CD14-positive monocyte (primary cell): ENCODE measurements around the gene DLD. TPM values are rescaled to one million over a fixed set of nuclear protein-coding genes. Genes with fewer than 3 reads are reported as not detected.

Experiments
- DNase-seq, 3 donors: peaks; one replicate each; pipeline ENCODE4 v3.0.0-alpha.2; 2011 to 2022
- H2AFZ ChIP-seq: 2 replicates; pipeline ENCODE4 v1.6.0; 2012; ENCODE audit warnings: mild to moderate bottlenecking, low read depth, low read length, inconsistent platforms; ENCODE audit not compliant: insufficient read depth, poor library complexity, severe bottlenecking
- H3K27ac ChIP-seq, 2 donors: 1 replicate in 1 of 2; 2 replicates in 1 of 2; pipeline ENCODE4 v1.5.1; 2012 to 2013; ENCODE audit warnings: low read length in 2 of 2, control low read depth in 1 of 2, inconsistent platforms in 1 of 2, low read depth in 1 of 2, mild to moderate bottlenecking in 1 of 2
- H3K27me3 ChIP-seq, 2 donors: one replicate each; pipeline versions ENCODE4 v1.6.0 to v1.6.1; 2011 to 2013; ENCODE audit warnings: low read length in 2 of 2; ENCODE audit not compliant: control insufficient read depth in 2 of 2, insufficient read depth in 2 of 2
- H3K36me3 ChIP-seq, 2 donors: replicated peaks in 1 of 2; 1 replicate in 1 of 2; 2 replicates in 1 of 2; pipeline versions ENCODE4 v1.5.1 to v1.6.1; 2012 to 2013; ENCODE audit warnings: low read length in 2 of 2, control low read depth in 1 of 2, inconsistent platforms in 1 of 2, mild to moderate bottlenecking in 1 of 2; ENCODE audit not compliant: insufficient read depth in 2 of 2, control insufficient read depth in 1 of 2
- H3K4me1 ChIP-seq, 2 donors: 1 replicate in 1 of 2; 2 replicates in 1 of 2; pipeline versions ENCODE4 v1.5.1 to v1.6.1; 2012 to 2013; ENCODE audit warnings: low read length in 2 of 2, control low read depth in 1 of 2, inconsistent platforms in 1 of 2, mild to moderate bottlenecking in 1 of 2, moderate library complexity in 1 of 2; ENCODE audit not compliant: insufficient read depth in 2 of 2, control insufficient read depth in 1 of 2
- H3K4me2 ChIP-seq: replicated peaks from 2 replicates; pipeline ENCODE3; 2012; ENCODE audit warnings: low read length, moderate library complexity, mild to moderate bottlenecking; ENCODE audit not compliant: poor library complexity, severe bottlenecking; ENCODE audit errors: extremely low read depth
- H3K4me3 ChIP-seq, 3 experiments: fragments of 200-600 bp in 1 of 3; sonication (generic) in 1 of 3; replicated peaks in 1 of 3; 1 replicate in 2 of 3; 2 replicates in 1 of 3; pipeline ENCODE4 v1.5.1; 2011 to 2013; ENCODE audit warnings: low read length in 3 of 3, mild to moderate bottlenecking in 3 of 3, control low read depth in 2 of 3, low read depth in 2 of 3, inconsistent platforms in 1 of 3, moderate library complexity in 1 of 3
- H3K79me2 ChIP-seq: 2 replicates; pipeline ENCODE4 v1.6.0; 2012; ENCODE audit warnings: mild to moderate bottlenecking, control low read depth, inconsistent platforms, low read length, moderate library complexity; ENCODE audit not compliant: insufficient read depth
- H3K9ac ChIP-seq: 2 replicates; pipeline ENCODE4 v1.6.0; 2017; ENCODE audit warnings: low read length, mild to moderate bottlenecking; ENCODE audit not compliant: insufficient read depth, poor library complexity, severe bottlenecking
- H3K9me3 ChIP-seq, 2 donors: replicated peaks in 1 of 2; 1 replicate in 1 of 2; 2 replicates in 1 of 2; pipeline versions ENCODE4 v1.5.1 to v1.6.1; 2012 to 2013; ENCODE audit warnings: low read length in 2 of 2, control low read depth in 1 of 2; ENCODE audit not compliant: control insufficient read depth in 1 of 2, insufficient read depth in 1 of 2
- H4K20me1 ChIP-seq: 2 replicates; pipeline ENCODE4 v1.6.0; 2012; ENCODE audit warnings: mild to moderate bottlenecking, low read length, control low read depth, moderate library complexity; ENCODE audit not compliant: insufficient read depth
- H3K27ac Mint-ChIP-seq, 7 donors: one replicate each; pipeline ENCODE4 v1.8.0; 2020; ENCODE audit warnings: mild to moderate bottlenecking in 7 of 7, mixed read lengths in 7 of 7, moderate library complexity in 6 of 7, inconsistent platforms in 2 of 7
- H3K27me3 Mint-ChIP-seq, 3 donors: one replicate each; pipeline ENCODE4 v1.8.0; 2021 to 2022; ENCODE audit warnings: low read depth in 3 of 3, mild to moderate bottlenecking in 3 of 3, mixed read lengths in 3 of 3, moderate library complexity in 3 of 3, inconsistent platforms in 1 of 3
- H3K36me3 Mint-ChIP-seq, 2 donors: one replicate each; pipeline ENCODE4 v1.8.0; 2020; ENCODE audit warnings: mixed read lengths in 2 of 2, inconsistent platforms in 1 of 2, mild to moderate bottlenecking in 1 of 2
- H3K4me1 Mint-ChIP-seq: one replicate; pipeline ENCODE4 v1.8.0; 2020; ENCODE audit warnings: mild to moderate bottlenecking, mixed read lengths
- H3K4me3 Mint-ChIP-seq, 2 donors: one replicate each; pipeline ENCODE4 v1.8.0; 2020; ENCODE audit warnings: mild to moderate bottlenecking in 2 of 2, mixed read lengths in 2 of 2, moderate library complexity in 1 of 2
- H3K9me3 Mint-ChIP-seq, 7 donors: one replicate each; pipeline ENCODE4 v1.8.0; 2020 to 2022; ENCODE audit warnings: mixed read lengths in 7 of 7, mild to moderate bottlenecking in 6 of 7, moderate library complexity in 6 of 7, inconsistent platforms in 2 of 7
- WGBS: methylation state at CpG from one replicate; pipeline ENCODE4 v1.1.5; 2013; ENCODE audit warnings: missing lambda C conversion rate; ENCODE audit not compliant: insufficient coverage; 5-methylcytosine and 5-hydroxymethylcytosine counted together
- intact Hi-C, 2 donors: fragments of 100-400 bp; cut with micrococcal nuclease; formaldehyde crosslinking; loops; one replicate each; pipeline versions ENCODE4 v1.15.0 to v1.15.1; 2023
- polyA plus RNA-seq, 3 donors: library from polyadenylated mRNA; depleted of rRNA in 1 of 3; unstranded in 2 of 3; stranded (reverse) in 1 of 3; fragments of 300-500 nt in 2 of 3; fragments of >200 nt in 1 of 3; fragmentation: Illumina TruSeq in 2 of 3; gene quantifications; 1 replicate in 2 of 3; 2 replicates in 1 of 3; pipeline ENCODE4 v1.2.3, GENCODE V29; 2012 to 2021
- TF ChIP-seq, protein P1 (sequence below): fragments of 200-600 bp; IDR thresholded peaks from one replicate; pipeline ENCODE4 v1.8.0; 2022; ENCODE audit warnings: antibody characterized with exemption, mild to moderate bottlenecking

The DLD gene
- polyA plus RNA-seq, 3 donors, result 54.5 to 73.6 (median 70.1) TPM

DNA sequence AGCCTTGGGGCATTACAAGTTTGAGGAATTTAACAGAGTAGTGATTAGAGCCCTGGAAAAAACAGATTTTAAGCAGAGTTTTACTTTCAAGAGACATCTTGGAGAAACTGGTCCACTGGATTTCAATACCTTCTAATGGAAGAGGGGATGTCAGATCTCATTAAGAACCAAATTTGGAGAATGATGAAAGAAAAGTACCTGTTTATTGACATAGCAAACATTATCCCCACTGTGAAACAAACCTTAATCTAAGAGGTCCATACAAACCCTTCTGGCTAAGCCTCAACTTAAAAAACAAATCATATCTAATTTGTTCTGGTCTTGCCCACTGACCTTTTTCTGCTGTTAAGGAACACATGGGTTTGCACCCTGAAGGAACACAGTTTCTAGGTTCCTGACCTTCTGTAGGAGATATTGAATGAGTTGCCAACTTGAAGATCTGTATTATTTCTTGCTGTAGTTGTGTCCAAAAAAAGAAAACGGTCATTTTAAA lies 58.5 kb downstream of the DLD start:
- no peaks in the 10 kb centered on the region for H3K4me1 ChIP-seq
- TF ChIP-seq, protein P1, sequence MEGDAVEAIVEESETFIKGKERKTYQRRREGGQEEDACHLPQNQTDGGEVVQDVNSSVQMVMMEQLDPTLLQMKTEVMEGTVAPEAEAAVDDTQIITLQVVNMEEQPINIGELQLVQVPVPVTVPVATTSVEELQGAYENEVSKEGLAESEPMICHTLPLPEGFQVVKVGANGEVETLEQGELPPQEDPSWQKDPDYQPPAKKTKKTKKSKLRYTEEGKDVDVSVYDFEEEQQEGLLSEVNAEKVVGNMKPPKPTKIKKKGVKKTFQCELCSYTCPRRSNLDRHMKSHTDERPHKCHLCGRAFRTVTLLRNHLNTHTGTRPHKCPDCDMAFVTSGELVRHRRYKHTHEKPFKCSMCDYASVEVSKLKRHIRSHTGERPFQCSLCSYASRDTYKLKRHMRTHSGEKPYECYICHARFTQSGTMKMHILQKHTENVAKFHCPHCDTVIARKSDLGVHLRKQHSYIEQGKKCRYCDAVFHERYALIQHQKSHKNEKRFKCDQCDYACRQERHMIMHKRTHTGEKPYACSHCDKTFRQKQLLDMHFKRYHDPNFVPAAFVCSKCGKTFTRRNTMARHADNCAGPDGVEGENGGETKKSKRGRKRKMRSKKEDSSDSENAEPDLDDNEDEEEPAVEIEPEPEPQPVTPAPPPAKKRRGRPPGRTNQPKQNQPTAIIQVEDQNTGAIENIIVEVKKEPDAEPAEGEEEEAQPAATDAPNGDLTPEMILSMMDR, result no peak
- WGBS, result no CpG with 5 or more reads among the region's 1 CpG
- H3K4me3 Mint-ChIP-seq, result no peak overlapping the region
- peaks cover 2 to 3% (median 2%) of the 10 kb centered on the region in 3 donors for H3K27me3 Mint-ChIP-seq
- no peaks in the 10 kb centered on the region for H3K27me3 ChIP-seq
- no peaks in the 10 kb centered on the region for H3K36me3 Mint-ChIP-seq
- no peaks in the 10 kb centered on the region for H3K4me1 Mint-ChIP-seq
- H3K27ac Mint-ChIP-seq, result no peak overlapping the region
- no peaks in the 10 kb centered on the region for H3K9me3 ChIP-seq
- H4K20me1 ChIP-seq, result no peaks in the 10 kb centered on the region
- no peak overlapping the region for H3K27ac ChIP-seq
- no peak overlapping the region for H3K9ac ChIP-seq
- H3K79me2 ChIP-seq, result no peaks in the 10 kb centered on the region
- no peak overlapping the region for H3K4me3 ChIP-seq
- intact Hi-C loops, result no loop called here
- no peak overlapping the region for H2AFZ ChIP-seq
- peaks cover 0 to 1% (median 0%) of the 10 kb centered on the region in 7 donors for H3K9me3 Mint-ChIP-seq
- no peak overlapping the region for H3K4me2 ChIP-seq
- no peak for DNase-seq
- H3K36me3 ChIP-seq, result no peaks in the 10 kb centered on the region

DNA sequence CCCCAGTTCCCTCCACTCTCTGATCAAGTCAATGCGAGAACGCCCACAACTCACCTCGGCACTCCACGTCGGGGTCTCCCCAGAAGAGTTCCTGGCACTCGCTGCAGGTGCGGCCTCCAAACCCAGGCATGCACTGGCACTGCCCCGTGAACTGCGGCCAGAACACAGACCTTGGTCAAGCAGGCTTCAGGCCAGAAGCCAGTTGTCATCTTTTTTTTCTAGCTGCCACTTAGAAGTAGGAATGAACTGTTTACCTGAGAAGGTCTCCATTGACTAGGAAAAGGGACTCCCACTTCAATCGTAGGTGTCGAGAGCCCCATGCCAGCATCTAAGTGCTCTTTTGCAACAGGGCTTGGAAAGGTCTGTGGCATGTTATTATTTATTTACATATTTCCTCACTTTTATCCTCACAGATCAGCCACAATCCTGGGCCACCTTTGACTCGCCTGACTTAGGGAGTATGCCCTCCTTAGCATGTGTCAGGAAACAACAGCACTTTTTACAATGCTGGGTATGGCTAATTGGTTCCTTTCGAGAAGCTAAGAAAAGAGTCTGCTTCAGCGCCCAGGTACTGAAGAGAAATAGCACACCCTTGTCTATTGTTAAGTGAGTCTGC lies 60.3 kb downstream of the DLD start:
- no peaks in the 10 kb centered on the region for H3K27me3 ChIP-seq
- H3K9me3 Mint-ChIP-seq, result no peaks in the 10 kb centered on the region
- H3K4me3 Mint-ChIP-seq, result no peak overlapping the region
- no peaks in the 10 kb centered on the region for H3K4me1 ChIP-seq
- peaks cover 0 to 3% (median 2%) of the 10 kb centered on the region in 3 donors for H3K27me3 Mint-ChIP-seq
- H3K27ac Mint-ChIP-seq, result no peak overlapping the region
- H3K36me3 Mint-ChIP-seq, result no peaks in the 10 kb centered on the region
- WGBS, result 97% methylated on average over 11 of the region's 14 CpGs
- no peak overlapping the region for H3K4me2 ChIP-seq
- no peaks in the 10 kb centered on the region for H4K20me1 ChIP-seq
- H2AFZ ChIP-seq, result no peak overlapping the region
- H3K36me3 ChIP-seq, result no peaks in the 10 kb centered on the region
- H3K9me3 ChIP-seq, result no peaks in the 10 kb centered on the region
- no peak overlapping the region for H3K9ac ChIP-seq
- DNase-seq, result no peak
- TF ChIP-seq, protein P1, result no peak
- H3K4me3 ChIP-seq, result no peak overlapping the region
- no peaks in the 10 kb centered on the region for H3K79me2 ChIP-seq
- intact Hi-C loops, result no loop called here
- H3K4me1 Mint-ChIP-seq, result no peaks in the 10 kb centered on the region
- H3K27ac ChIP-seq, result no peak overlapping the region
